Panc1 (cell line): Measurements from ENCODE around the gene ABCC1.

Experiments used
- CTCF ChIP-seq: fragments of 450-650 bp; IDR thresholded peaks from 2 replicates; pipeline ENCODE4 v1.5.1; 2017; ENCODE audit warnings: mild to moderate bottlenecking
- POLR2AphosphoS5 ChIP-seq: IDR thresholded peaks from 2 replicates; pipeline ENCODE4 v1.6.1; 2012; ENCODE audit warnings: mild to moderate bottlenecking, low read depth, low read length, moderate library complexity
- SIN3A ChIP-seq: IDR thresholded peaks from 2 replicates; pipeline ENCODE4 v1.6.1; 2012; ENCODE audit warnings: low read depth, mild to moderate bottlenecking, low read length, moderate library complexity, borderline replicate concordance; ENCODE audit not compliant: insufficient read depth

GRCh38 chr16:16037521-16037920, 88.1 kb downstream of the ABCC1 start:
- TF ChIP-seq CTCF, result no peak
- no peak for TF ChIP-seq SIN3A
- TF ChIP-seq POLR2AphosphoS5, result no peak
